HepG2 (cell line): Measurements from ENCODE around the gene MAPK1. TPM values are rescaled to one million over a fixed set of nuclear protein-coding genes. Genes with fewer than 3 reads are reported as not detected.

Source experiments
- ATF7-NPFF ChIP-seq: sonication (generic); formaldehyde crosslinking; IDR thresholded peaks from 2 replicates; pipeline ENCODE4 v1.8.1; 2023; ENCODE audit warnings: mild to moderate bottlenecking, low read depth, missing genetic modification reagents, moderate library complexity
- CHD2 ChIP-seq: IDR thresholded peaks from 2 replicates; pipeline ENCODE4 v1.6.1; 2011; ENCODE audit warnings: low read depth, low read length, improper control_type of control experiment
- DZIP1 ChIP-seq: sonication (generic); formaldehyde crosslinking; IDR thresholded peaks from 2 replicates; pipeline ENCODE4 v1.5.0; 2020; ENCODE audit warnings: mild to moderate bottlenecking, missing genetic modification reagents
- FOXK1 ChIP-seq: sonication (generic); formaldehyde crosslinking; IDR thresholded peaks from 2 replicates; pipeline ENCODE4 v1.4.0; 2020; ENCODE audit warnings: low read depth, missing genetic modification reagents, borderline replicate concordance
- HOXA3 ChIP-seq: sonication (generic); formaldehyde crosslinking; IDR thresholded peaks from 2 replicates; pipeline ENCODE4 v1.5.0; 2020; ENCODE audit warnings: missing genetic modification reagents
- MED8 ChIP-seq: sonication (generic); formaldehyde crosslinking; IDR thresholded peaks from 2 replicates; pipeline ENCODE4 v1.8.1; 2023; ENCODE audit warnings: mild to moderate bottlenecking, missing genetic modification reagents; ENCODE audit not compliant: insufficient replicate concordance
- ZKSCAN5 ChIP-seq: sonication (generic); formaldehyde crosslinking; IDR thresholded peaks from 2 replicates; pipeline ENCODE4 v1.5.1; 2020; ENCODE audit warnings: mild to moderate bottlenecking, missing genetic modification reagents
- ZNF782 ChIP-seq: sonication (generic); formaldehyde crosslinking; IDR thresholded peaks from 2 replicates; pipeline ENCODE4 v1.4.0; 2020; ENCODE audit warnings: missing genetic modification reagents, mild to moderate bottlenecking, borderline replicate concordance
- ZNF83 ChIP-seq: sonication (generic); formaldehyde crosslinking; IDR thresholded peaks from 2 replicates; pipeline ENCODE4 v1.4.0; 2020; ENCODE audit warnings: missing genetic modification reagents, mild to moderate bottlenecking, borderline replicate concordance
- polyA plus RNA-seq, 8 experiments: library from polyadenylated mRNA; depleted of rRNA in 3 of 8; stranded (reverse) in 7 of 8; unstranded in 1 of 8; fragments of >200 nt; fragmentation: Illumina TruSeq in 4 of 8; extraction: Trizol in 4 of 8; gene quantifications; 2 replicates each; pipeline versions ENCODE4 v1.2.1 to v1.2.3, GENCODE V29; 2011 to 2016; ENCODE audit warnings: low read depth in 4 of 8, missing spikeins in 1 of 8, mixed read lengths in 1 of 8; ENCODE audit not compliant: insufficient read depth in 1 of 8
- total RNA-seq, 5 experiments: library from RNA; depleted of rRNA; stranded (reverse); fragments of >200 nt; fragmentation: Illumina TruSeq; extraction: Trizol; gene quantifications; 2 replicates each; pipeline ENCODE4 v1.2.3, GENCODE V29; 2016; ENCODE audit warnings: low read depth in 1 of 5
- TF ChIP-seq, protein P1 (sequence below): IDR thresholded peaks from 2 replicates; pipeline ENCODE4 v1.6.1; 2018; ENCODE audit warnings: missing genetic modification reagents

MAPK1 gene
- total and polyA plus RNA-seq, 2 of the 13 experiments (the other 11 are each of a cell fraction or from before 2014, with no cell fraction given) = 107 to 114 TPM

DNA sequence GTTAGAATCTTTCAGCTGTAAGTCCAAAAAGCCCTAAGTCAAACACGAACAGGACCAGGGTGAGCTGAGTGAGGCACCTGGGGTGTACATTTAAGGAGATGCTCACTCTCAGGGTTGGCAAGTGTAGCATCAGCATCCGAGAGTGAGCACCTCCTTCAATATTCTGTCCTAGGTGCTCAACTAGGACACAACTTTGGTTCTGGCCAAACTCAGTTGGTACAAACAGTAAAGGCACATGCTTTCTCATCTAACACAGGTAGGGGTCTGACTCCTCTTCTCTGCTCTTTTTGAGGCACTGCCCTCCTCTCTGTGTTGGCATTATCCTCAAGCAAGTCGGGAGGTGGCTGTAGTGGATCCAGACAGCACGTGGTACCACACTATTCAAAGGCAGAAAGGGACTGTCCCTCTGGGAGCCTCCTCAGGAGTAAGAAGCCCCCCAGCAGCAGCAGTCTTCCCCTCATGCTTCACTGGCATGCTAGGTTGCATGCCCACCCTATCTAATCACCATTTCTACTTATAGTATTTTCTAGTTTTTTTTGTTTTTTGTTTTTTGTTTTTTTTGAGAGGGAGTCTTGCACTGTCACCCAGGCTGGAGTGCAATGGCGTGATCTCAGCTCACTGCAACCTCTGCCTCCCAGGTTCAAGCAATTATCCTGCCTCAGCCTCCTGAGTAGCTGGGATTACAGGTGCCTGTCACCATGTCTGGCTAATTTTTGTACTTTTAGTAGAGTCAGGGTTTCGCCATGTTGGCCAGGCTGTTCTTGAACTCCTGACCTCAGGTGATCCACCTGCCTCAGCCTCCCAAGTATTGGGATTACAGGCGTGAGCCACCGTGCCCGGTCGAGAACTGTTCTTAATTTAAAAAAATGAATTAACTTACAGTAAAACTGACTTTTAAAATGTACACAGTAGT, 14.7 kb upstream of the MAPK1 start (continued):
- TF ChIP-seq DZIP1 (CRISPR knock-in tag) (no peak), ZNF83 (no peak), ZNF782 (CRISPR knock-in tag) (no peak), ATF7-NPFF (CRISPR knock-in tag) (no peak), MED8 (CRISPR knock-in tag) (no peak), HOXA3 (CRISPR knock-in tag) (no peak), CHD2 (no peak), ZKSCAN5 (CRISPR knock-in tag) (no peak), FOXK1 (no peak)
- TF ChIP-seq, protein P1, sequence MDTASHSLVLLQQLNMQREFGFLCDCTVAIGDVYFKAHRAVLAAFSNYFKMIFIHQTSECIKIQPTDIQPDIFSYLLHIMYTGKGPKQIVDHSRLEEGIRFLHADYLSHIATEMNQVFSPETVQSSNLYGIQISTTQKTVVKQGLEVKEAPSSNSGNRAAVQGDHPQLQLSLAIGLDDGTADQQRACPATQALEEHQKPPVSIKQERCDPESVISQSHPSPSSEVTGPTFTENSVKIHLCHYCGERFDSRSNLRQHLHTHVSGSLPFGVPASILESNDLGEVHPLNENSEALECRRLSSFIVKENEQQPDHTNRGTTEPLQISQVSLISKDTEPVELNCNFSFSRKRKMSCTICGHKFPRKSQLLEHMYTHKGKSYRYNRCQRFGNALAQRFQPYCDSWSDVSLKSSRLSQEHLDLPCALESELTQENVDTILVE (CRISPR knock-in tag) = no peak
